ENCODE results near the gene METTL23. TPM values are rescaled to one million over a fixed set of nuclear protein-coding genes. Genes with fewer than 3 reads are reported as not detected.

The METTL23 gene
- total and polyA plus RNA-seq, 2 of the 8 experiments (the other 6 are each of a cell fraction or from before 2014, with no cell fraction given) = 36.1 to 60.2 TPM

DNA sequence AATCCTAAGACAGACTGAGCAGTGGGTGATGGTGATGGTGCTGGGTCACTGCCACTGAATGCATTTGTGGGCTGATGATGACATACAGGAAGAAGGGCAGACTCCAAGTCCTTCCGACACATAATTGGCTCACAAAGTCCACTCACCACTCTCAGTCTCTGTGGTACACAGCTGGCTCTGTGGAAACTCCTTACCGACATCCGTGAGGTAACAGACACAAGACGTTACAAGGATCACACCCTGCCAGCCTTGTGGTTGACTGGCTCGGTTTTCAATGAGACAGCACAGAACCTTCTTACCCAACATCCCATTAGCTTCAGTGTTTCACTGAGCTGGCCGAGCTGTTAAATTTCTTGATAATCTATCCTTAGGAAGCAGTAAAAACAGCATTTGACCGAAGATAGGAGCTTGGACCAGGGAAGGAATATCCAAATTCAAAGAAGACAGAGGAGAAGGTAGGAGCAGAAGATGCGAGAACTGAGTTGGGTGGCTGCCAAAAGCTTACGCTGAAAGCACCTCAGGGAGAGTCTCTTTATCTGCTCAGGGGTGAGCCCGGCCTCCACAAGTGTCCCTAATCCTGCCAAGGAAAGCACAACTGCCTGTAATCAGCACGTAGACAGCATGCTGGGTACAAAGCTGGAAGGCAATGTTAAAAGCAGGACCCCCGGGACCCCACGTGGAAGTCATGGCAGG lies 10.3 kb upstream of the METTL23 start:
- no peaks in the 10 kb centered on the region; the same call in 1 of the 2 replicates for H3K23me2 ChIP-seq (ENCODE audit: low read depth, low read length)
- CTCF ChIA-PET (ENCODE audit: partially characterized antibody) = interaction anchor here (0.9 to 10.2 kb wide), 9 partner anchors 8 to 223 kb away, joined by 3 to 155 read pairs (median 4); no protein-coding TSS in a partner anchor
- peaks cover 0 to 3% (median 2%) of the 10 kb centered on the region in 4 experiments; a peak in 4 of 7 replicates for H3K4me1 ChIP-seq (replicated peaks in 1 of 4; ENCODE audit: control insufficient read depth in 3 of 4, insufficient read depth in 4 of 4, low read length in 3 of 4)
- H3K79me2 ChIP-seq (ENCODE audit: control insufficient read depth in 1 of 2, insufficient read depth in 2 of 2, low read length in 2 of 2) = no peaks in the 10 kb centered on the region
- H3K4me2 ChIP-seq (ENCODE audit: insufficient read depth in 1 of 2, low read depth in 2 of 2, low read length in 2 of 2) = no peak overlapping the region
- H3K27me3 ChIP-seq (replicated peaks in 1 of 4; ENCODE audit: control insufficient read depth in 3 of 4, extremely low read depth in 1 of 4, insufficient read depth in 3 of 4, low read length in 3 of 4) = no peaks in the 10 kb centered on the region
- H4K20me1 ChIP-seq (replicated peaks in 1 of 2; ENCODE audit: control insufficient read depth in 1 of 2, insufficient read depth in 2 of 2, low read length in 2 of 2) = peaks cover 0 to 4% of the 10 kb centered on the region in 2 experiments
- H3K36me3 ChIP-seq (ENCODE audit: control insufficient read depth in 2 of 4, insufficient read depth in 4 of 4, low read length in 3 of 4) = peaks cover 7 to 47% (median 31%) of the 10 kb centered on the region in 4 experiments; a peak in 7 of 8 replicates
- TF ChIP-seq RNF2 (IDR thresholded peaks at IDR 0.05; ENCODE audit: borderline replicate concordance, low read depth, low read length, missing control alignments, poor library complexity, severe bottlenecking) (no peak), SRF (IDR thresholded peaks at IDR 0.05; ENCODE audit: low read depth, low read length) (no peak), CREB1 (IDR thresholded peaks at IDR 0.05) (no peak)
- no peak overlapping the region for H2BK12ac ChIP-seq (ENCODE audit: low read depth, low read length)
- H2BK120ac ChIP-seq (replicated peaks; ENCODE audit: low read depth, low read length) = no peak overlapping the region
- no peak overlapping the region for H3K14ac ChIP-seq (ENCODE audit: insufficient read length)
- H3K18ac ChIP-seq (ENCODE audit: extremely low read depth, low read length) = no peak overlapping the region
- H3K9ac ChIP-seq (replicated peaks in 1 of 4; ENCODE audit: extremely low read depth in 1 of 4, low read depth in 3 of 4, low read length in 3 of 4) = no peak overlapping the region
- no peak overlapping the region for H4K91ac ChIP-seq (replicated peaks; ENCODE audit: insufficient read length, low read length)
- H2AFZ ChIP-seq (ENCODE audit: low read length) = no peak overlapping the region
- no peak overlapping the region for H3K23ac ChIP-seq (ENCODE audit: insufficient read length)
- POLR2A ChIA-PET (ENCODE audit: partially characterized antibody) = interaction anchor here (3.2 to 3.5 kb wide), 2 partner anchors 11 to 20 kb away, joined by 15 to 19 read pairs; partner anchors contain the start of genes JMJD6, METTL23, MFSD11 and SRSF2
- no peak overlapping the region for H3K4me3 ChIP-seq (ENCODE audit: extremely low read depth in 1 of 4, insufficient read depth in 2 of 4, low read depth in 3 of 4, low read length in 4 of 4)
- no peaks in the 10 kb centered on the region for H3K9me3 ChIP-seq (ENCODE audit: insufficient read depth in 2 of 2, low read depth in 1 of 2, low read length in 1 of 2)
- H3K27ac ChIP-seq (ENCODE audit: low read depth, low read length) = no peak overlapping the region
- no peak overlapping the region for H3K56ac ChIP-seq (replicated peaks; ENCODE audit: insufficient read length, low read depth, low read length)
- WGBS, 2 experiments (ENCODE audit: extremely low coverage in 1 of 2, insufficient coverage in 1 of 2, insufficient read length in 1 of 2, insufficient replicate concordance in 2 of 2, low coverage in 1 of 2, low lambda C conversion rate in 2 of 2, missing lambda C conversion rate in 1 of 2) = 88% methylated on average over 13 of the region's 13 CpGs; no CpG with 5 or more reads in 1 of the 2 experiments
- H4K8ac ChIP-seq (ENCODE audit: extremely low read depth, insufficient read depth, low read length) = no peak overlapping the region
- H2BK20ac ChIP-seq (ENCODE audit: low read length) = no peak overlapping the region
- no peak overlapping the region for H3K4ac ChIP-seq (replicated peaks; ENCODE audit: insufficient read length, low read depth, low read length)
- H2BK5ac ChIP-seq (ENCODE audit: low read depth, low read length) = no peak overlapping the region
- no peak for FAIRE-seq
- DNase-seq (ENCODE audit: low read depth in 1 of 2, low spot score in 2 of 2) = no peak
- H3K79me1 ChIP-seq (ENCODE audit: low read depth, low read length) = no peaks in the 10 kb centered on the region
- H4K5ac ChIP-seq (ENCODE audit: insufficient read length, low read depth, low read length) = no peak overlapping the region
- no peak overlapping the region for H2AK5ac ChIP-seq (ENCODE audit: low read depth, low read length)
- H2BK15ac ChIP-seq (ENCODE audit: low read length) = no peak overlapping the region
